Endothelial cell of umbilical vein (primary cell): ENCODE results near the gene KIAA1191. TPM values are rescaled to one million over a fixed set of nuclear protein-coding genes. Genes with fewer than 3 reads are reported as not detected.

Experiments used
- BruUV-seq: library from RNA; stranded (reverse); fragments of 400-500 nt; replicated peaks from 2 replicates; lab custom pipeline; 2021; lab: Mats Ljungman, UMichigan
- CTCF ChIA-PET: fragments of 300-600, 350-600 bp; sonication (Branson Sonifier 250); formaldehyde crosslinking; loops from one replicate; lab custom pipeline; 2021; ENCODE audit warnings: antibody characterized with exemption, inconsistent platforms; lab: Charles Lee
- POLR2A ChIA-PET: fragments of 300-600, 350-600 bp; sonication (Branson Sonifier 250); formaldehyde crosslinking; loops from one replicate; lab custom pipeline; 2021; ENCODE audit warnings: antibody characterized with exemption, inconsistent platforms; lab: Charles Lee
- DNase-seq: peaks from one replicate; pipeline ENCODE4 v3.0.0-alpha.2; 2011; ENCODE audit warnings: low read depth, low spot score
- FAIRE-seq: peaks from 2 replicates; lab custom pipeline; 2011; peaks lifted over from hg19 to GRCh38; lab: Jason Lieb, UNC
- H2AFZ ChIP-seq: 2 replicates; pipeline ENCODE4 v1.6.0; 2012; ENCODE audit warnings: low read depth, low read length, control low read depth, inconsistent platforms
- H3K27ac ChIP-seq: 2 replicates; pipeline ENCODE4 v1.5.1; 2011; ENCODE audit warnings: low read depth, mild to moderate bottlenecking, control low read depth, low read length, moderate library complexity; ENCODE audit not compliant: insufficient read depth
- H3K27me3 ChIP-seq, 2 experiments: 2 replicates each; pipeline versions ENCODE4 v1.6.0 to v1.6.1; 2011; ENCODE audit warnings: low read length in 2 of 2, mixed read lengths in 1 of 2; ENCODE audit not compliant: control insufficient read depth in 2 of 2, insufficient read depth in 2 of 2
- H3K36me3 ChIP-seq, 2 experiments: 2 replicates in 1 of 2; 3 replicates in 1 of 2; pipeline ENCODE4 v1.5.1; 2011; ENCODE audit warnings: low read length in 2 of 2, mild to moderate bottlenecking in 1 of 2, moderate library complexity in 1 of 2; ENCODE audit not compliant: control insufficient read depth in 2 of 2, insufficient read depth in 2 of 2; ENCODE audit errors: extremely low read depth in 1 of 2
- H3K4me1 ChIP-seq: 3 replicates; pipeline ENCODE4 v1.5.1; 2011; ENCODE audit warnings: mild to moderate bottlenecking, low read length; ENCODE audit not compliant: control insufficient read depth, insufficient read depth; ENCODE audit errors: extremely low read depth
- H3K4me2 ChIP-seq: 2 replicates; pipeline ENCODE4 v1.6.1; 2011; ENCODE audit warnings: low read length, control low read depth, mixed read lengths; ENCODE audit not compliant: insufficient read depth
- H3K4me3 ChIP-seq, 3 experiments: fragments of 200-600 bp in 1 of 3; sonication (generic), shearing (Covaris generic) in 1 of 3; replicated peaks in 1 of 3; 2 replicates each; pipeline ENCODE4 v1.5.1; 2011 to 2016; ENCODE audit warnings: control low read depth in 3 of 3, low read length in 3 of 3, mild to moderate bottlenecking in 2 of 3, inconsistent platforms in 1 of 3, low read depth in 1 of 3, moderate library complexity in 1 of 3; ENCODE audit not compliant: insufficient read depth in 1 of 3
- H3K79me2 ChIP-seq: 2 replicates; pipeline ENCODE4 v1.6.0; 2012; ENCODE audit warnings: low read length, inconsistent platforms; ENCODE audit not compliant: control insufficient read depth, insufficient read depth
- H3K9ac ChIP-seq: replicated peaks from 2 replicates; pipeline ENCODE3; 2011; ENCODE audit warnings: low read length, control low read depth; ENCODE audit not compliant: insufficient read depth; ENCODE audit errors: extremely low read depth
- H3K9me1 ChIP-seq: replicated peaks from 3 replicates; pipeline ENCODE4 v1.6.0; 2011; ENCODE audit warnings: mild to moderate bottlenecking, low read length; ENCODE audit not compliant: control insufficient read depth, insufficient read depth; ENCODE audit errors: extremely low read depth
- H3K9me3 ChIP-seq: replicated peaks from 2 replicates; pipeline ENCODE4 v1.5.1; 2012; ENCODE audit warnings: low read length, inconsistent platforms; ENCODE audit not compliant: control insufficient read depth, insufficient read depth
- H4K20me1 ChIP-seq: replicated peaks from 2 replicates; pipeline ENCODE3; 2011; ENCODE audit warnings: mild to moderate bottlenecking, low read length; ENCODE audit not compliant: control insufficient read depth, insufficient read depth; ENCODE audit errors: extremely low read depth
- EZH2 ChIP-seq: IDR thresholded peaks from 2 replicates; pipeline ENCODE4 v1.6.1; 2012; ENCODE audit warnings: borderline replicate concordance, low read depth, mild to moderate bottlenecking, moderate library complexity, low read length, inconsistent platforms; ENCODE audit not compliant: severe bottlenecking
- FOS ChIP-seq: IDR thresholded peaks from 2 replicates; pipeline ENCODE4 v1.6.1; 2011; ENCODE audit warnings: mild to moderate bottlenecking, low read length, moderate library complexity, borderline replicate concordance; ENCODE audit not compliant: insufficient read depth
- GATA2 ChIP-seq: IDR thresholded peaks from 2 replicates; pipeline ENCODE4 v1.7.0; 2011; ENCODE audit warnings: low read depth, mild to moderate bottlenecking, moderate library complexity, mixed read lengths, low read length; ENCODE audit not compliant: insufficient read length, insufficient read depth
- JUN ChIP-seq: IDR thresholded peaks from 2 replicates; pipeline ENCODE4 v1.6.1; 2011; ENCODE audit warnings: borderline replicate concordance, low read depth; ENCODE audit not compliant: insufficient read length, insufficient read depth
- MYC ChIP-seq: IDR thresholded peaks from one replicate; pipeline ENCODE4 v1.6.1; 2011; ENCODE audit warnings: mild to moderate bottlenecking, low read depth, low read length
- POLR2A ChIP-seq: IDR thresholded peaks from 2 replicates; pipeline ENCODE4 v1.6.1; 2012; ENCODE audit warnings: low read depth, mild to moderate bottlenecking, control low read depth, low read length
- POLR2AphosphoS5 ChIP-seq: IDR thresholded peaks from 2 replicates; pipeline ENCODE4 v1.6.1; 2012; ENCODE audit warnings: low read depth, mild to moderate bottlenecking, control low read depth, low read length, moderate library complexity; ENCODE audit not compliant: insufficient read depth
- dilution Hi-C: fragments of 300-500 bp; cut with MboI; formaldehyde crosslinking; loops from one replicate; pipeline ENCODE4 v1.15.0; 2019; ENCODE audit warnings: low sequenced_read_pairs; ENCODE audit not compliant: extremely low pct_ligation_motif_present
- intact Hi-C: fragments of 100-400 bp; cut with micrococcal nuclease; formaldehyde crosslinking; loops from one replicate; pipeline ENCODE4 v1.10.0; 2022
- polyA plus RNA-seq, 4 experiments: library from polyadenylated mRNA; depleted of rRNA in 3 of 4; stranded (reverse) in 3 of 4; unstranded in 1 of 4; fragments of >200 nt; gene quantifications; 2 replicates each; pipeline versions ENCODE4 v1.2.1 to v1.2.3, GENCODE V29; 2011 to 2012; ENCODE audit warnings: missing spikeins in 1 of 4
- total RNA-seq: library from RNA; stranded (reverse); gene quantifications from 2 replicates; pipeline ENCODE4 v1.2.3, GENCODE V29; 2021
- TF ChIP-seq, protein P1 (sequence below), 2 donors: IDR thresholded peaks; 1 replicate in 1 of 2; 2 replicates in 1 of 2; pipeline ENCODE4 v1.5.1; 2011; ENCODE audit warnings: low read length in 2 of 2, mild to moderate bottlenecking in 2 of 2, moderate library complexity in 2 of 2, control low read depth in 1 of 2, inconsistent platforms in 1 of 2, low read depth in 1 of 2; ENCODE audit not compliant: insufficient read depth in 1 of 2; ENCODE audit errors: extremely low read depth in 1 of 2
- TF ChIP-seq, protein P2 (sequence below): IDR thresholded peaks from 2 replicates; pipeline ENCODE4 v1.6.1; 2011; ENCODE audit not compliant: insufficient read depth, insufficient read length

Gene KIAA1191
- total and polyA plus RNA-seq, 2 donors (not counting 3 experiments of a cell fraction or from before 2014, with no cell fraction given) = 114 to 116 TPM

DNA sequence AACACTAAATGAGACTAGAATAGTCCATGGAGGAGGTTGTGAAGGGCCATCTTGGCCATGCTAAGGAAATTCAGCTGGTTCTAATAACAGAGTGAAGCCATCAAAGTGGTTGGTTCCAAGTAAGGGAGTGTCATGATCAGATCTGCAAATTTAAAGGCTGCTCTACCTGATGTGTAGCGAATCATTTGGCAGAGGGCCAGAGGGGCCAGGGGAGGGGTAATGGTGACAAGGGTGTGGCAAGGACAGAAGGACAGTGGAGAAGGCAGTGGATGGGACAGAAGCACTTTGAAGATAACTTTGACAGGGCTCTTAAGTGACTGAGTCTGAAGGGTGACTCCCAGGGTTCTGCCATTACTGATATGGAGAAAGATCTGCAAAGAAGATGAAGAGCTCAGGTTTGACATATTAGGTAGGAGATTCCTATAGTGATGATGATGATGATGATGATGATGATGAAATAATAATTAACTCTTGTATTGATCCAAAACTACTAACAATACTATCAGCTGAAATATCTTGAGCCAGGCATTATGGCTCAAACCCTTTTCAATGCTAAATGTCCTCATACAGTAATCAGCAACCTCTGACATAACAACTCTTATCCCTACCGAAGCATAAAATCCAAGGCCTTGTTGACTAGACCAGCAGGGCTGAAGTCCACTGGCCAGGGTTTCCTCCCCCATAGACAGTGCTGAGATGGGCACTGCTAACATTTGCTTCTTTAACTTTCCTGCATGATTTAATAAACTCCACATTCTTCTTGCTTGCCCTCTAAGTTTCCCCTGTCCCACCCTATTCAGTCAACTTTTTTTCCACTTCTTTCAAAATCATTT is 20.0 kb downstream of the KIAA1191 start:
- ChIA-PET CTCF (no interaction called here), POLR2A (no interaction called here)
- Histone ChIP-seq H3K27me3 (no peaks in the 10 kb centered on the region), H3K9ac (no peak overlapping the region), H4K20me1 (no peaks in the 10 kb centered on the region), H2AFZ (no peak overlapping the region), H3K4me2 (no peak overlapping the region), H3K9me3 (no peaks in the 10 kb centered on the region), H3K36me3 (peaks cover 4 to 5% of the 10 kb centered on the region in 2 experiments), H3K27ac (no peak overlapping the region), H3K79me2 (no peaks in the 10 kb centered on the region), H3K9me1 (no peaks in the 10 kb centered on the region), H3K4me1 (no peaks in the 10 kb centered on the region), H3K4me3 (no peak overlapping the region)
- intact Hi-C loops = no loop called here
- FAIRE-seq (no peak), DNase-seq (no peak)
- dilution Hi-C loops = no loop called here
- TF ChIP-seq, protein P1, sequence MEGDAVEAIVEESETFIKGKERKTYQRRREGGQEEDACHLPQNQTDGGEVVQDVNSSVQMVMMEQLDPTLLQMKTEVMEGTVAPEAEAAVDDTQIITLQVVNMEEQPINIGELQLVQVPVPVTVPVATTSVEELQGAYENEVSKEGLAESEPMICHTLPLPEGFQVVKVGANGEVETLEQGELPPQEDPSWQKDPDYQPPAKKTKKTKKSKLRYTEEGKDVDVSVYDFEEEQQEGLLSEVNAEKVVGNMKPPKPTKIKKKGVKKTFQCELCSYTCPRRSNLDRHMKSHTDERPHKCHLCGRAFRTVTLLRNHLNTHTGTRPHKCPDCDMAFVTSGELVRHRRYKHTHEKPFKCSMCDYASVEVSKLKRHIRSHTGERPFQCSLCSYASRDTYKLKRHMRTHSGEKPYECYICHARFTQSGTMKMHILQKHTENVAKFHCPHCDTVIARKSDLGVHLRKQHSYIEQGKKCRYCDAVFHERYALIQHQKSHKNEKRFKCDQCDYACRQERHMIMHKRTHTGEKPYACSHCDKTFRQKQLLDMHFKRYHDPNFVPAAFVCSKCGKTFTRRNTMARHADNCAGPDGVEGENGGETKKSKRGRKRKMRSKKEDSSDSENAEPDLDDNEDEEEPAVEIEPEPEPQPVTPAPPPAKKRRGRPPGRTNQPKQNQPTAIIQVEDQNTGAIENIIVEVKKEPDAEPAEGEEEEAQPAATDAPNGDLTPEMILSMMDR (IDR thresholded peaks at IDR 0.05; ENCODE audit: extremely low read depth in 1 of 2, insufficient read depth in 1 of 2, low read depth in 1 of 2, low read length in 2 of 2) = no peak
- TF ChIP-seq JUN (no peak), POLR2A (no peak), FOS (no peak), GATA2 (no peak), POLR2AphosphoS5 (no peak), EZH2 (no peak), MYC (no peak)
- TF ChIP-seq, protein P2, sequence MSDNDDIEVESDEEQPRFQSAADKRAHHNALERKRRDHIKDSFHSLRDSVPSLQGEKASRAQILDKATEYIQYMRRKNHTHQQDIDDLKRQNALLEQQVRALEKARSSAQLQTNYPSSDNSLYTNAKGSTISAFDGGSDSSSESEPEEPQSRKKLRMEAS = no peak
- no TSS peak for BruUV-seq
